ENCODE data around the gene RTCA. TPM values are rescaled to one million over a fixed set of nuclear protein-coding genes. Genes with fewer than 3 reads are reported as not detected.

RTCA gene
- total RNA-seq, 1 donor from 2014 or later, result 49.7 TPM

GRCh38 chr1:100234432-100234831 lies 31.6 kb upstream of the RTCA start:
- Mint-ChIP-seq H3K27ac (ENCODE audit: unreplicated experiment) (no peak overlapping the region), H3K36me3 (ENCODE audit: unreplicated experiment) (no peaks in the 10 kb centered on the region)

GRCh38 chr1:100237091-100237490 lies 28.9 kb upstream of the RTCA start:
- H3K4me3 Mint-ChIP-seq (ENCODE audit: unreplicated experiment), result no peak overlapping the region
- H3K36me3 Mint-ChIP-seq (ENCODE audit: unreplicated experiment), result no peaks in the 10 kb centered on the region
- no peaks in the 10 kb centered on the region for H3K4me1 Mint-ChIP-seq (ENCODE audit: low read depth, unreplicated experiment)
- no peak overlapping the region for H3K27ac Mint-ChIP-seq (ENCODE audit: unreplicated experiment)
- no peak for DNase-seq
- no peaks in the 10 kb centered on the region for H3K27me3 Mint-ChIP-seq (ENCODE audit: unreplicated experiment)
- no peak for TF ChIP-seq CTCF (IDR thresholded peaks at IDR 0.05; ENCODE audit: partially characterized antibody, unreplicated experiment)
- peaks cover 1% of the 10 kb centered on the region for H3K9me3 Mint-ChIP-seq (ENCODE audit: unreplicated experiment)

More at GRCh38 chr1:100234432-100234831, 31.6 kb upstream of the RTCA start:
- no peaks in the 10 kb centered on the region for H3K4me1 Mint-ChIP-seq (ENCODE audit: low read depth, unreplicated experiment)
- peaks cover 1% of the 10 kb centered on the region for H3K9me3 Mint-ChIP-seq (ENCODE audit: unreplicated experiment)
- no peak for TF ChIP-seq CTCF (IDR thresholded peaks at IDR 0.05; ENCODE audit: partially characterized antibody, unreplicated experiment)
- peaks cover 2% of the 10 kb centered on the region for H3K27me3 Mint-ChIP-seq (ENCODE audit: unreplicated experiment)
- no peak for DNase-seq
- H3K4me3 Mint-ChIP-seq (ENCODE audit: unreplicated experiment), result no peak overlapping the region

GRCh38 chr1:100239961-100240360 lies 26.1 kb upstream of the RTCA start:
- Mint-ChIP-seq H3K27ac (ENCODE audit: unreplicated experiment) (no peak overlapping the region), H3K9me3 (ENCODE audit: unreplicated experiment) (peaks cover 1% of the 10 kb centered on the region), H3K36me3 (ENCODE audit: unreplicated experiment) (no peaks in the 10 kb centered on the region), H3K27me3 (ENCODE audit: unreplicated experiment) (no peaks in the 10 kb centered on the region), H3K4me1 (ENCODE audit: low read depth, unreplicated experiment) (no peaks in the 10 kb centered on the region), H3K4me3 (ENCODE audit: unreplicated experiment) (no peak overlapping the region)
- no peak for TF ChIP-seq CTCF (IDR thresholded peaks at IDR 0.05; ENCODE audit: partially characterized antibody, unreplicated experiment)
- no peak for DNase-seq

- H3K36me3 Mint-ChIP-seq (ENCODE audit: unreplicated experiment), result no peaks in the 10 kb centered on the region
- no peak for DNase-seq
- H3K27ac Mint-ChIP-seq (ENCODE audit: unreplicated experiment), result no peak overlapping the region
- H3K4me3 Mint-ChIP-seq (ENCODE audit: unreplicated experiment), result no peak overlapping the region
- H3K9me3 Mint-ChIP-seq (ENCODE audit: unreplicated experiment), result peaks cover 1% of the 10 kb centered on the region
- no peak for TF ChIP-seq CTCF (IDR thresholded peaks at IDR 0.05; ENCODE audit: partially characterized antibody, unreplicated experiment)
- no peaks in the 10 kb centered on the region for H3K4me1 Mint-ChIP-seq (ENCODE audit: low read depth, unreplicated experiment)
- H3K27me3 Mint-ChIP-seq (ENCODE audit: unreplicated experiment), result no peaks in the 10 kb centered on the region
Observed at GRCh38 chr1:100240631-100241030, 25.4 kb upstream of the RTCA start.

GRCh38 chr1:100246738-100247137 lies 19.3 kb upstream of the RTCA start:
- TF ChIP-seq CTCF (IDR thresholded peaks at IDR 0.05; ENCODE audit: partially characterized antibody, unreplicated experiment), result no peak

More at GRCh38 chr1:100246738-100247137, 19.3 kb upstream of the RTCA start:
- Mint-ChIP-seq H3K27ac (ENCODE audit: unreplicated experiment) (no peak overlapping the region), H3K36me3 (ENCODE audit: unreplicated experiment) (no peaks in the 10 kb centered on the region), H3K9me3 (ENCODE audit: unreplicated experiment) (no peaks in the 10 kb centered on the region), H3K4me3 (ENCODE audit: unreplicated experiment) (no peak overlapping the region), H3K4me1 (ENCODE audit: low read depth, unreplicated experiment) (no peaks in the 10 kb centered on the region), H3K27me3 (ENCODE audit: unreplicated experiment) (no peaks in the 10 kb centered on the region)
- no peak for DNase-seq
